Heart left ventricle (tissue), 13 donors: ENCODE data around the gene PLD2.

Experiments
- POLR2A ChIP-seq, 2 donors: fragments of 450-650 bp; IDR thresholded peaks; one replicate each; pipeline ENCODE4 v1.6.1; 2017; ENCODE audit warnings: antibody characterized with exemption in 2 of 2, mild to moderate bottlenecking in 2 of 2, moderate library complexity in 2 of 2
- TF ChIP-seq, protein P1 (sequence below), 12 donors: fragments of 200-600 bp; sonication (generic) in 4 of 12; IDR thresholded peaks; one replicate each; pipeline versions ENCODE4 v1.5.0 to v1.8.0; 2018 to 2022; ENCODE audit warnings: antibody characterized with exemption in 12 of 12, mild to moderate bottlenecking in 5 of 12
- donor health status: ischemic (EF 13 %, LVEDD 7.1; RV severe dilation, severe dysfunction).
- donor health status: DM: no; HTN: yes; CAD: no.
- donor health status: DM: no; HTN: no; CAD: no.
- donor health status: ischemic (EF 25% LVEDD 6.9; RV normal size, moderate dysfunction).
- donor health status: ischemic (EF 25% LVEDD 5.7; RV mildly dilated, moderate dysfunction).
- donor health status: ischemic (EF 35%, LVEDD 5.7; RV mildly dilated, moderate dysfunction).
- donor health status: nonischemic (EF 11% LVEDD 7.7; RV severe dilation, severe dysfunction).
- donor health status: DM: yes; HTN: yes; CAD: no.
- donor health status: PGD.
- donor health status: ischemic (EF 29% LVEDD 5.4; RV normal size, mild dysfunction).
- donor health status: nonischemic (EF 23%, LVEDD 6.1; RV moderate dilation, normal function).

DNA sequence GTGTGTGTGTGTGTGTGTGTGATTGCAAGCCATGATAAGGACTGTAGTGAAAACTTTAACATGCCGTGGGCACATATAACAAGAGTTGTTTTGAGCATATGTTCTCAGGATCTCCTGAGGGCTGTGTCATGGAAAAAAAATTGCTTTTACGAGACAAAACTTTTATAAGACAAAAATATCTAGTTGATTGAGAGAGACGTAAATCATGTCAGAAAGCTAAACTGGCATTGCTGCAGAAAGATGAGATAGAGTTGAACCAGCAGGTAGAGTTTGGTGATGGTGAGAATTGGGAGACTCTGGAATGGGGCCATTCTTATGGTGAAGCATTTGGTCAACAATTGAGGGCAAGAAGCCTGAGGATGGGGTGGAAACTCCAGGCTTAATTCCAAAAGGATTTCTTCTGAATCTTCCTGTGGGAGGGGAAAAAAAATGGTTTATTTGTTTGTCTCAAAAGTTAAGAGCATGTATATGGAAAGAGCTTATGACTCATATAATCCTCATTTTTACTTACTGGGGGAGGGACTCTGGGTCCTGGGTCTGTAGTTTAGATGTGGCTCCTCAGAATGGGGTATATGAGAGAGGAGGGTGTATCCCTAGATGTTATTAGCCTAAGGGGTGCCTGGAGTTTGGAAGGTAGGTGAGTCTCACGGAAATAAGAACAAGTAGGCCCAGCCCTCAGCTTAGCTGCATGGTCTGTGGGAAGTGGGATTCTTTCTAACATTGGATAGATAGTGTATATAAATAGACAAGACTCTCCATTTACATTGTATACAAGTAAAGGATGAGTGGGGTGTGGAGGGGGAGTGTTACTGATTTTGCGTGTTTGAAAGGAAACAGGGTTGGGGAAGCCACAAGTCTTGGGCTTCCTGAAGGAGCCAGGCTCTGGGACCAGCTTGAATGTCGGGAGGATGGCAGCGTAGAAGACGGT lies 33.3 kb downstream of the PLD2 start:
- no peak for TF ChIP-seq POLR2A (IDR thresholded peaks at IDR 0.05)
- TF ChIP-seq, protein P1, sequence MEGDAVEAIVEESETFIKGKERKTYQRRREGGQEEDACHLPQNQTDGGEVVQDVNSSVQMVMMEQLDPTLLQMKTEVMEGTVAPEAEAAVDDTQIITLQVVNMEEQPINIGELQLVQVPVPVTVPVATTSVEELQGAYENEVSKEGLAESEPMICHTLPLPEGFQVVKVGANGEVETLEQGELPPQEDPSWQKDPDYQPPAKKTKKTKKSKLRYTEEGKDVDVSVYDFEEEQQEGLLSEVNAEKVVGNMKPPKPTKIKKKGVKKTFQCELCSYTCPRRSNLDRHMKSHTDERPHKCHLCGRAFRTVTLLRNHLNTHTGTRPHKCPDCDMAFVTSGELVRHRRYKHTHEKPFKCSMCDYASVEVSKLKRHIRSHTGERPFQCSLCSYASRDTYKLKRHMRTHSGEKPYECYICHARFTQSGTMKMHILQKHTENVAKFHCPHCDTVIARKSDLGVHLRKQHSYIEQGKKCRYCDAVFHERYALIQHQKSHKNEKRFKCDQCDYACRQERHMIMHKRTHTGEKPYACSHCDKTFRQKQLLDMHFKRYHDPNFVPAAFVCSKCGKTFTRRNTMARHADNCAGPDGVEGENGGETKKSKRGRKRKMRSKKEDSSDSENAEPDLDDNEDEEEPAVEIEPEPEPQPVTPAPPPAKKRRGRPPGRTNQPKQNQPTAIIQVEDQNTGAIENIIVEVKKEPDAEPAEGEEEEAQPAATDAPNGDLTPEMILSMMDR (IDR thresholded peaks at IDR 0.05), result no peak
